ENCODE data around the gene SH2D3C.

Gene SH2D3C

GRCh38 chr9:127779136-127779981 lies 893 bp upstream of the SH2D3C start:
- Histone ChIP-seq H3K9ac (ENCODE audit: low read depth, low read length) (no peak overlapping the region), H3K9me3 (ENCODE audit: control insufficient read depth, insufficient read depth, low read length) (no peaks in the 10 kb centered on the region), H3K4me3 (ENCODE audit: low read depth, low read length) (no peak overlapping the region), H3K36me3 (ENCODE audit: control insufficient read depth, insufficient read depth, low read length) (no peaks in the 10 kb centered on the region), H3K27me3 (ENCODE audit: control insufficient read depth, insufficient read depth, low read length) (no peaks in the 10 kb centered on the region), H3K4me1 (ENCODE audit: control insufficient read depth, insufficient read depth, low read length) (peaks cover 5% of the 10 kb centered on the region)

- Histone ChIP-seq H3K9me3 (ENCODE audit: control insufficient read depth, insufficient read depth, low read length) (no peaks in the 10 kb centered on the region), H3K36me3 (ENCODE audit: control insufficient read depth, insufficient read depth, low read length) (no peaks in the 10 kb centered on the region), H3K9ac (ENCODE audit: low read depth, low read length) (no peak overlapping the region), H3K27me3 (ENCODE audit: control insufficient read depth, insufficient read depth, low read length) (no peaks in the 10 kb centered on the region), H3K4me1 (ENCODE audit: control insufficient read depth, insufficient read depth, low read length) (peaks cover 5% of the 10 kb centered on the region), H3K4me3 (ENCODE audit: low read depth, low read length) (no peak overlapping the region)
Observed at GRCh38 chr9:127777368-127777980, 992 bp downstream of the SH2D3C start.

- Histone ChIP-seq H3K27me3 (ENCODE audit: control insufficient read depth, insufficient read depth, low read length) (no peaks in the 10 kb centered on the region), H3K9ac (ENCODE audit: low read depth, low read length) (no peak overlapping the region), H3K4me3 (ENCODE audit: low read depth, low read length) (no peak overlapping the region), H3K9me3 (ENCODE audit: control insufficient read depth, insufficient read depth, low read length) (no peaks in the 10 kb centered on the region), H3K36me3 (ENCODE audit: control insufficient read depth, insufficient read depth, low read length) (no peaks in the 10 kb centered on the region), H3K4me1 (ENCODE audit: control insufficient read depth, insufficient read depth, low read length) (peaks cover 6% of the 10 kb centered on the region)
Observed at GRCh38 chr9:127776924-127777289, 1.6 kb downstream of the SH2D3C start.

- Histone ChIP-seq H3K9me3 (ENCODE audit: control insufficient read depth, insufficient read depth, low read length) (no peaks in the 10 kb centered on the region), H3K4me1 (ENCODE audit: control insufficient read depth, insufficient read depth, low read length) (peaks cover 9% of the 10 kb centered on the region), H3K27me3 (ENCODE audit: control insufficient read depth, insufficient read depth, low read length) (no peaks in the 10 kb centered on the region), H3K4me3 (ENCODE audit: low read depth, low read length) (no peak overlapping the region), H3K36me3 (ENCODE audit: control insufficient read depth, insufficient read depth, low read length) (no peaks in the 10 kb centered on the region), H3K9ac (ENCODE audit: low read depth, low read length) (no peak overlapping the region)
Observed at GRCh38 chr9:127776195-127776923, 2.1 kb downstream of the SH2D3C start.

GRCh38 chr9:127773981-127774380 lies 4.5 kb downstream of the SH2D3C start:
- Histone ChIP-seq H3K9ac (ENCODE audit: low read depth, low read length) (no peak overlapping the region), H3K4me3 (ENCODE audit: low read depth, low read length) (no peak overlapping the region), H3K9me3 (ENCODE audit: control insufficient read depth, insufficient read depth, low read length) (no peaks in the 10 kb centered on the region), H3K4me1 (ENCODE audit: control insufficient read depth, insufficient read depth, low read length) (peaks cover 19% of the 10 kb centered on the region), H3K27me3 (ENCODE audit: control insufficient read depth, insufficient read depth, low read length) (no peaks in the 10 kb centered on the region), H3K36me3 (ENCODE audit: control insufficient read depth, insufficient read depth, low read length) (no peaks in the 10 kb centered on the region)

- Histone ChIP-seq H3K27me3 (ENCODE audit: control insufficient read depth, insufficient read depth, low read length) (no peaks in the 10 kb centered on the region), H3K4me3 (ENCODE audit: low read depth, low read length) (no peak overlapping the region), H3K4me1 (ENCODE audit: control insufficient read depth, insufficient read depth, low read length) (peaks cover 19% of the 10 kb centered on the region), H3K36me3 (ENCODE audit: control insufficient read depth, insufficient read depth, low read length) (no peaks in the 10 kb centered on the region), H3K9me3 (ENCODE audit: control insufficient read depth, insufficient read depth, low read length) (no peaks in the 10 kb centered on the region), H3K9ac (ENCODE audit: low read depth, low read length) (no peak overlapping the region)
Observed at GRCh38 chr9:127773272-127773671, 5.2 kb downstream of the SH2D3C start.

GRCh38 chr9:127772603-127773002 lies 5.9 kb downstream of the SH2D3C start:
- Histone ChIP-seq H3K9ac (ENCODE audit: low read depth, low read length) (no peak overlapping the region), H3K4me3 (ENCODE audit: low read depth, low read length) (no peak overlapping the region), H3K36me3 (ENCODE audit: control insufficient read depth, insufficient read depth, low read length) (no peaks in the 10 kb centered on the region), H3K9me3 (ENCODE audit: control insufficient read depth, insufficient read depth, low read length) (no peaks in the 10 kb centered on the region), H3K4me1 (ENCODE audit: control insufficient read depth, insufficient read depth, low read length) (peaks cover 19% of the 10 kb centered on the region), H3K27me3 (ENCODE audit: control insufficient read depth, insufficient read depth, low read length) (no peaks in the 10 kb centered on the region)

GRCh38 chr9:127771570-127772189 lies 6.8 kb downstream of the SH2D3C start:
- Histone ChIP-seq H3K9me3 (ENCODE audit: control insufficient read depth, insufficient read depth, low read length) (no peaks in the 10 kb centered on the region), H3K9ac (ENCODE audit: low read depth, low read length) (no peak overlapping the region), H3K27me3 (ENCODE audit: control insufficient read depth, insufficient read depth, low read length) (no peaks in the 10 kb centered on the region), H3K36me3 (ENCODE audit: control insufficient read depth, insufficient read depth, low read length) (no peaks in the 10 kb centered on the region), H3K4me1 (ENCODE audit: control insufficient read depth, insufficient read depth, low read length) (peaks cover 18% of the 10 kb centered on the region), H3K4me3 (ENCODE audit: low read depth, low read length) (peak overlapping the region; percentile 45)

GRCh38 chr9:127770905-127771569 lies 7.4 kb downstream of the SH2D3C start:
- Histone ChIP-seq H3K36me3 (ENCODE audit: control insufficient read depth, insufficient read depth, low read length) (no peaks in the 10 kb centered on the region), H3K4me3 (ENCODE audit: low read depth, low read length) (peak overlapping the region; percentile 64), H3K9ac (ENCODE audit: low read depth, low read length) (no peak overlapping the region), H3K4me1 (ENCODE audit: control insufficient read depth, insufficient read depth, low read length) (peaks cover 14% of the 10 kb centered on the region), H3K27me3 (ENCODE audit: control insufficient read depth, insufficient read depth, low read length) (no peaks in the 10 kb centered on the region), H3K9me3 (ENCODE audit: control insufficient read depth, insufficient read depth, low read length) (no peaks in the 10 kb centered on the region)

- Histone ChIP-seq H3K4me3 (ENCODE audit: low read depth, low read length) (peak overlapping the region; percentile 64), H3K4me1 (ENCODE audit: control insufficient read depth, insufficient read depth, low read length) (peaks cover 14% of the 10 kb centered on the region), H3K9me3 (ENCODE audit: control insufficient read depth, insufficient read depth, low read length) (no peaks in the 10 kb centered on the region), H3K36me3 (ENCODE audit: control insufficient read depth, insufficient read depth, low read length) (no peaks in the 10 kb centered on the region), H3K9ac (ENCODE audit: low read depth, low read length) (no peak overlapping the region), H3K27me3 (ENCODE audit: control insufficient read depth, insufficient read depth, low read length) (no peaks in the 10 kb centered on the region)
Observed at GRCh38 chr9:127770583-127770904, 7.9 kb downstream of the SH2D3C start.

GRCh38 chr9:127769929-127770582 lies 8.4 kb downstream of the SH2D3C start:
- Histone ChIP-seq H3K36me3 (ENCODE audit: control insufficient read depth, insufficient read depth, low read length) (no peaks in the 10 kb centered on the region), H3K4me3 (ENCODE audit: low read depth, low read length) (peak overlapping the region; percentile 64), H3K27me3 (ENCODE audit: control insufficient read depth, insufficient read depth, low read length) (no peaks in the 10 kb centered on the region), H3K4me1 (ENCODE audit: control insufficient read depth, insufficient read depth, low read length) (peaks cover 14% of the 10 kb centered on the region), H3K9ac (ENCODE audit: low read depth, low read length) (no peak overlapping the region), H3K9me3 (ENCODE audit: control insufficient read depth, insufficient read depth, low read length) (no peaks in the 10 kb centered on the region)
